Neural cell (in vitro differentiated cells): ENCODE data around the gene RFTN1.

Source experiments
- CTCF ChIP-seq: fragments of 450-650 bp; IDR thresholded peaks from 2 replicates; pipeline ENCODE4 v1.5.1; 2014; ENCODE audit warnings: antibody characterized with exemption, mild to moderate bottlenecking, moderate library complexity; ENCODE audit not compliant: poor library complexity, severe bottlenecking
- EP300 ChIP-seq: fragments of 450-650 bp; conservative IDR thresholded peaks from 2 replicates; pipeline ENCODE4 v1.6.1; 2014; ENCODE audit warnings: antibody characterized with exemption, mild to moderate bottlenecking, moderate library complexity; ENCODE audit not compliant: poor library complexity, severe bottlenecking
- EZH2 ChIP-seq: fragments of 200-600, 300-800 bp; shearing (Covaris generic), sonication (generic); IDR thresholded peaks from 2 replicates; pipeline ENCODE4 v1.6.1; 2014; ENCODE audit warnings: antibody characterized with exemption, low read length, borderline replicate concordance, mild to moderate bottlenecking; ENCODE audit not compliant: insufficient read depth, poor library complexity, severe bottlenecking
- MXI1 ChIP-seq: fragments of 450-650 bp; conservative IDR thresholded peaks from 2 replicates; pipeline ENCODE4 v1.6.1; 2014; ENCODE audit warnings: antibody characterized with exemption, mild to moderate bottlenecking; ENCODE audit not compliant: poor library complexity, severe bottlenecking
- POLR2AphosphoS5 ChIP-seq: IDR thresholded peaks from 2 replicates; pipeline ENCODE4 v1.6.1; 2012
- RAD21 ChIP-seq: fragments of 450-650 bp; conservative IDR thresholded peaks from 2 replicates; pipeline ENCODE4 v1.6.1; 2014; ENCODE audit warnings: antibody characterized with exemption, mild to moderate bottlenecking, moderate library complexity
- REST ChIP-seq: IDR thresholded peaks from 2 replicates; pipeline ENCODE4 v1.6.1; 2012; ENCODE audit warnings: borderline replicate concordance

GRCh38 chr3:16442730-16443129 is 70.8 kb downstream of the RFTN1 start:
- TF ChIP-seq CTCF (no peak), EZH2 (no peak), RAD21 (no peak), MXI1 (no peak), REST (no peak), POLR2AphosphoS5 (no peak), EP300 (no peak)
